ENCODE data around the gene IDH2. TPM values are rescaled to one million over a fixed set of nuclear protein-coding genes. Genes with fewer than 3 reads are reported as not detected.

The IDH2 gene
- total RNA-seq, 4 donors from 2014 or later, result 19.1 to 101 (median 85.1) TPM

DNA sequence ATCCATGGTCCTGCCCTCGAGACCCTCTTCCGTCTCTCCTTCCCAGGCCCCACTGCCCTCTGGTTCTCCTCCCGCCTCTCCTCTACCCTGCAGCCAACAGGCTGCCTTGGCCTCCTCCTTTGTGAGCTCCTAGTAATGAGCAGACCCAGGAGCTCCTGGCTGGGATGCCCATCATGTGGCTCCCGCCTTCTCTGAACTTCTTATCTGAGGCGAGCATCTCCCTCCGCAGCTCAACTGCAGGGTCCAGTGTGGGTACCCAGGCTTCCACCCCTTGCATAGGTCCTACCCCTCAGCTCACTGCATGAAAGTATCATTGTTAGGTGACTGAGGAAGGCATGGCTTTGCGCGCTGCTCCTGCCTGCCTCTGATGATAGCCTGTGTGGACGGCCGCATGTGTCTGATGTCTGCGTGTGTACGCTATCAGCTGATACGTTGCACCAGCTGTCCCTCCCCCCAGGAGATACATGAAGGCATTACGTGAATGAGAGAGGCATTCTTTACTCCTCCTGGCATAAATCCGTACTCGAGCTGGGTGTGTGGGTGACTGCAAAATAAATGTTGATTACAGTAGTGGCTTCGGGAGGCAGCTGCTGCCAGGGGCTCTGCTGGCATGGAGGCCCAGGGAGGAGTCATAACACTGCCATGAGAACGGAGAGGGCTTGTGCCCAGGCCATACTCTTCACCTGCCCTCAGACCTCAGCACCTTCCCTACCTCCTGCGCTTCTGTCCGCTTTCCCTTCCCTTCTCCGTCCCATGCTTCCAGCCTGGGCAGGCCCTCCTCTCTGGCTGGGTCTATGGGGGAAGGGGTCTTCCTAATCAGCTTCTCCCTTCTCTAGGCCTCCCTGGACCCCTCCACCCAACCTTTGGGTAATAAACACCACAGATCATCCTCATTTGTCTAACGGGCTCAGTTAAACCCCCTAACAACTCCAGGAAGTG is 52.3 kb downstream of the IDH2 start:
- peaks cover 19 to 44% (median 20%) of the 10 kb centered on the region in 4 donors for H3K4me1 ChIP-seq
- 70 to 97% methylated on average over 5 to 22 of the region's 22 CpGs for WGBS, 2 donors (ENCODE audit: low coverage in 1 of 2)
- DNase-seq, result no peak
- H3K9me3 ChIP-seq, result no peaks in the 10 kb centered on the region
- intact Hi-C loops (cut with DNase I; ENCODE audit: low total_unique reads) (no loop called here), in situ Hi-C loops (cut with MboI; ENCODE audit: low pct_ligation_motif_present in 1 of 4, low pct_unique_long_range_greater_than_20kb in 1 of 4, low sequenced_read_pairs in 3 of 4) (no loop called here)
- H3K27me3 ChIP-seq, result no peaks in the 10 kb centered on the region
- no peak overlapping the region for H3K27ac ChIP-seq
- H3K36me3 ChIP-seq, result no peaks in the 10 kb centered on the region
- TF ChIP-seq EP300 (IDR thresholded peaks at IDR 0.05; ENCODE audit: low read depth), result no peak
- TF ChIP-seq, protein P1, sequence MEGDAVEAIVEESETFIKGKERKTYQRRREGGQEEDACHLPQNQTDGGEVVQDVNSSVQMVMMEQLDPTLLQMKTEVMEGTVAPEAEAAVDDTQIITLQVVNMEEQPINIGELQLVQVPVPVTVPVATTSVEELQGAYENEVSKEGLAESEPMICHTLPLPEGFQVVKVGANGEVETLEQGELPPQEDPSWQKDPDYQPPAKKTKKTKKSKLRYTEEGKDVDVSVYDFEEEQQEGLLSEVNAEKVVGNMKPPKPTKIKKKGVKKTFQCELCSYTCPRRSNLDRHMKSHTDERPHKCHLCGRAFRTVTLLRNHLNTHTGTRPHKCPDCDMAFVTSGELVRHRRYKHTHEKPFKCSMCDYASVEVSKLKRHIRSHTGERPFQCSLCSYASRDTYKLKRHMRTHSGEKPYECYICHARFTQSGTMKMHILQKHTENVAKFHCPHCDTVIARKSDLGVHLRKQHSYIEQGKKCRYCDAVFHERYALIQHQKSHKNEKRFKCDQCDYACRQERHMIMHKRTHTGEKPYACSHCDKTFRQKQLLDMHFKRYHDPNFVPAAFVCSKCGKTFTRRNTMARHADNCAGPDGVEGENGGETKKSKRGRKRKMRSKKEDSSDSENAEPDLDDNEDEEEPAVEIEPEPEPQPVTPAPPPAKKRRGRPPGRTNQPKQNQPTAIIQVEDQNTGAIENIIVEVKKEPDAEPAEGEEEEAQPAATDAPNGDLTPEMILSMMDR (IDR thresholded peaks at IDR 0.05), result no peak
- TF ChIP-seq POLR2AphosphoS5 (IDR thresholded peaks at IDR 0.05), result no peak
- no peak for TF ChIP-seq POLR2A (IDR thresholded peaks at IDR 0.05)
- no peak overlapping the region for H3K4me3 ChIP-seq

DNA sequence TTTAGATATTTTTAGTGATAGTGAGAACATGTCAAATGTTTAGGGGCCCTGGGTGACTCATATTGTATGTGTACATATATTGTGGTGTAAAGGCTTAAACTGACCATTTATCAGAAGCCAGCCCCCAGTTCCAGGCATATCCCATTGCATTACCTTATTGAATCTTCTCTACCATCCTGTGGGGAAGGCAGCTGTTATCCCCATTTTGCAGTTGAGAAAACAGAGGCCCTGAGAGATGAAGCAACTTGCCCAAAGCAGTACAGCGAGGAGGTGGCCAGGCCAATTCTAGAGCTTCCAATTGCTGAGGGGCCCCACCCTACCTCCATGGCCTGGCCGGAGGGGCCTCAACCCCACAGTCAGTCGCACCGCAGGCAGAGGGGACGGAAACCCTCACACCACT is 53.2 kb downstream of the IDH2 start:
- intact Hi-C loops (cut with DNase I; ENCODE audit: low total_unique reads), result no loop called here
- in situ Hi-C loops (cut with MboI; ENCODE audit: low pct_ligation_motif_present in 1 of 4, low pct_unique_long_range_greater_than_20kb in 1 of 4, low sequenced_read_pairs in 3 of 4), result no loop called here
- no peaks in the 10 kb centered on the region for H3K36me3 ChIP-seq

DNA sequence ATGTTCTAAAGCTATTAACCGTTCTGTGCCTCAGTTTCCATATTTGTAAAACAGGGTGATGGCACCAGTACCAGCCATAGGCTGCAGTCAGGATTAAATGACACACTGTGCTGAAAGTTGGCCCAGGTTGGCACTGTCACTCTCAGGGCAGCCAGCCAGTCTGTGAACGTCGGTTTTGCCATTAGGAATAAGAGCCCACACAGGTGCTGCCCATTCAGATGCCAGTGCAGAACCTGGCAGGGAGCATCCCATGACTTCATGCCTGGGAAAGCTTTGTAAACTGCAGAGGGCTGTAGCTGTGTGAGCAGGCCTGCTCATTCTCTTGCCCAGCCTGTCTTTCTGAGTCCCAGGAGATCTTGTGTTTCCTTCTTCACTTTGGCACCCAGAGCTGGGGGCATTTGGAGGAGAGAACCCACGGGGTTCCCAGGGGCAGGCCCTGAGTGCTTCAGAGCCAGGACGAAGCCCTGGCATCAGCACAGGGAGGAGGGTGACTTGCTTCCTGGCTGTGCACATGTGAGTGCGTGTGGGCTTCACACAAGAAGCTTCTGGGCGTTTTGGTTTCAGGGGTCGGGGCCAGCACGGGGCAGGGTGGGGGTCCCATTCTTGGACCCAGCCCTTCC is 54.2 kb downstream of the IDH2 start:
- in situ Hi-C loops (cut with MboI; ENCODE audit: low pct_ligation_motif_present in 1 of 4, low pct_unique_long_range_greater_than_20kb in 1 of 4, low sequenced_read_pairs in 3 of 4) (no loop called here), intact Hi-C loops (cut with DNase I; ENCODE audit: low total_unique reads) (no loop called here)
- no peak overlapping the region for H3K27ac ChIP-seq
- WGBS, 2 donors (ENCODE audit: low coverage in 1 of 2), result 60% methylated on average over 9 of the region's 9 CpGs; no CpG with 5 or more reads in 1 of the 2 donors
- TF ChIP-seq, protein P1 (IDR thresholded peaks at IDR 0.05), result no peak
- TF ChIP-seq EP300 (IDR thresholded peaks at IDR 0.05; ENCODE audit: low read depth) (no peak), POLR2AphosphoS5 (IDR thresholded peaks at IDR 0.05) (no peak), POLR2A (IDR thresholded peaks at IDR 0.05) (no peak)
- H3K4me3 ChIP-seq, result no peak overlapping the region
- no peak for DNase-seq
- H3K27me3 ChIP-seq, result no peaks in the 10 kb centered on the region
- peaks cover 19 to 35% (median 20%) of the 10 kb centered on the region in 4 donors for H3K4me1 ChIP-seq
- no peaks in the 10 kb centered on the region for H3K9me3 ChIP-seq
- no peaks in the 10 kb centered on the region for H3K36me3 ChIP-seq

More for the DNA sequence above, 53.2 kb downstream of the IDH2 start:
- Histone ChIP-seq H3K27ac (no peak overlapping the region), H3K4me3 (no peak overlapping the region), H3K27me3 (no peaks in the 10 kb centered on the region), H3K4me1 (peaks cover 19 to 35% (median 20%) of the 10 kb centered on the region in 4 donors), H3K9me3 (no peaks in the 10 kb centered on the region)
- TF ChIP-seq POLR2AphosphoS5 (IDR thresholded peaks at IDR 0.05) (no peak), POLR2A (IDR thresholded peaks at IDR 0.05) (no peak), EP300 (IDR thresholded peaks at IDR 0.05; ENCODE audit: low read depth) (no peak)
- TF ChIP-seq, protein P1 (IDR thresholded peaks at IDR 0.05), result no peak
- WGBS, 2 donors (ENCODE audit: low coverage in 1 of 2), result 93% methylated on average over 5 of the region's 5 CpGs; no CpG with 5 or more reads in 1 of the 2 donors
- no peak for DNase-seq

DNA sequence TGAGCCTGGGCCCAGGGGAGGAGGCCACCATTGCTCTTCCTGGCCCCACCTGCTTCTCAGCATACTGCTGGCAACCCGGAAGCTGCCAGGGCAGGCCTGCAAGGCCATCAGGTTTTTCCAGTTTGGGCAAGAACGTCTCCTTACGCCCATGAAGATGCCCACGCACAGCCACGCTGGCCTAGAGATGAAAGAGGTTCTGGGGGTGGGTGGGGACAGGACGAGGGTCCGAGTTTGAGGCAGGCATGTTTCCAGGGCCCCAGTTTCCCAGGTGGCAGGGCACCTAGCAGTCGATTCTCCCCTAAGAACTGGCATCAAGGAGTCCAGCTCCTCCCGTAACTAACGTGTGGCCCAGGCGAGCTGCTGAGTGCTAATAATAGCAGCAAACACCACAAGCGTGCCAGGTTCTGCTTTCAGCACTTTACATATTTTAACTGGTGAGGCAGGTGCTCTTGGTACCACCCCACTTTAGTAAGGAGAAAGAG is 55.3 kb downstream of the IDH2 start:
- intact Hi-C loops (cut with DNase I; ENCODE audit: low total_unique reads), result no loop called here
- no peaks in the 10 kb centered on the region for H3K27me3 ChIP-seq
- no peaks in the 10 kb centered on the region for H3K36me3 ChIP-seq
- TF ChIP-seq, protein P1 (IDR thresholded peaks at IDR 0.05), result no peak
- TF ChIP-seq POLR2A (IDR thresholded peaks at IDR 0.05) (peak; percentile 18), POLR2AphosphoS5 (IDR thresholded peaks at IDR 0.05) (peak in 2 of 3 donors; percentile 53 to 59)
- H3K9me3 ChIP-seq, result no peaks in the 10 kb centered on the region
- 48% methylated on average over 9 of the region's 12 CpGs; no CpG with 5 or more reads in 1 of the 2 donors for WGBS, 2 donors (ENCODE audit: low coverage in 1 of 2)
- in situ Hi-C loops (cut with MboI; ENCODE audit: low pct_ligation_motif_present in 1 of 4, low pct_unique_long_range_greater_than_20kb in 1 of 4, low sequenced_read_pairs in 3 of 4), result no loop called here
- H3K4me1 ChIP-seq, result peaks cover 19 to 35% (median 20%) of the 10 kb centered on the region in 4 donors
- H3K27ac ChIP-seq, result peak overlapping the region; percentile 78 to 83 (median 78)
- H3K4me3 ChIP-seq, result no peak overlapping the region
- peak; percentile 79 for DNase-seq

Data from transverse colon (tissue), 4 donors.